ENCODE measurements around the gene TBX2. TPM values are rescaled to one million over a fixed set of nuclear protein-coding genes. Genes with fewer than 3 reads are reported as not detected.

Gene TBX2
- total RNA-seq, 1 donor from 2014 or later, result 0.23 TPM

GRCh38 chr17:61451538-61452300 is 52.1 kb downstream of the TBX2 start:
- Mint-ChIP-seq H3K9me3 (ENCODE audit: unreplicated experiment) (peaks cover 3% of the 10 kb centered on the region), H3K4me3 (ENCODE audit: unreplicated experiment) (no peak overlapping the region), H3K27ac (ENCODE audit: unreplicated experiment) (no peak overlapping the region), H3K27me3 (ENCODE audit: unreplicated experiment) (peaks cover 26% of the 10 kb centered on the region), H3K4me1 (ENCODE audit: unreplicated experiment) (peaks cover 21% of the 10 kb centered on the region), H3K36me3 (ENCODE audit: low read depth, unreplicated experiment) (peaks cover 7% of the 10 kb centered on the region)
- DNase-seq (ENCODE audit: low spot score), result peak; percentile 39
- TF ChIP-seq CTCF (IDR thresholded peaks at IDR 0.05; ENCODE audit: unreplicated experiment), result no peak

GRCh38 chr17:61452301-61453290 is 53.0 kb downstream of the TBX2 start, which contains the start of gene TBX4:
TSS of gene TBX4 (plus strand) at chr17:61452422. CDS start at chr17:61456491, 4,069 bp downstream.
- Mint-ChIP-seq H3K9me3 (ENCODE audit: unreplicated experiment) (peaks cover 3% of the 10 kb centered on the region), H3K4me1 (ENCODE audit: unreplicated experiment) (peaks cover 23% of the 10 kb centered on the region), H3K27me3 (ENCODE audit: unreplicated experiment) (peaks cover 32% of the 10 kb centered on the region), H3K36me3 (ENCODE audit: low read depth, unreplicated experiment) (peaks cover 7% of the 10 kb centered on the region), H3K4me3 (ENCODE audit: unreplicated experiment) (peak within 1 kb of the TSS; percentile 47), H3K27ac (ENCODE audit: unreplicated experiment) (no peak within 1 kb of the TSS)
- no peak for TF ChIP-seq CTCF (IDR thresholded peaks at IDR 0.05; ENCODE audit: unreplicated experiment)
- DNase-seq (ENCODE audit: low spot score), result no peak

- Mint-ChIP-seq H3K27ac (ENCODE audit: unreplicated experiment) (peak overlapping the region; percentile 58), H3K4me3 (ENCODE audit: unreplicated experiment) (peak overlapping the region; percentile 85), H3K27me3 (ENCODE audit: unreplicated experiment) (peaks cover 42% of the 10 kb centered on the region), H3K36me3 (ENCODE audit: low read depth, unreplicated experiment) (peaks cover 7% of the 10 kb centered on the region), H3K9me3 (ENCODE audit: unreplicated experiment) (peaks cover 3% of the 10 kb centered on the region), H3K4me1 (ENCODE audit: unreplicated experiment) (peaks cover 34% of the 10 kb centered on the region)
- no peak for DNase-seq (ENCODE audit: low spot score)
- TF ChIP-seq CTCF (IDR thresholded peaks at IDR 0.05; ENCODE audit: unreplicated experiment), result no peak
These were observed 54.1 kb downstream of the TBX2 start for GRCh38 chr17:61453566-61454380.

- Mint-ChIP-seq H3K4me1 (ENCODE audit: unreplicated experiment) (peaks cover 42% of the 10 kb centered on the region), H3K27ac (ENCODE audit: unreplicated experiment) (peak overlapping the region; percentile 58)
These were observed 55.0 kb downstream of the TBX2 start for GRCh38 chr17:61454381-61455323.

More at GRCh38 chr17:61454381-61455323, 55.0 kb downstream of the TBX2 start:
- Mint-ChIP-seq H3K36me3 (ENCODE audit: low read depth, unreplicated experiment) (peaks cover 7% of the 10 kb centered on the region), H3K4me3 (ENCODE audit: unreplicated experiment) (peak overlapping the region; percentile 85), H3K9me3 (ENCODE audit: unreplicated experiment) (peaks cover 3% of the 10 kb centered on the region), H3K27me3 (ENCODE audit: unreplicated experiment) (peaks cover 48% of the 10 kb centered on the region)
- no peak for DNase-seq (ENCODE audit: low spot score)
- TF ChIP-seq CTCF (IDR thresholded peaks at IDR 0.05; ENCODE audit: unreplicated experiment), result no peak
